OCI-LY7 (cell line): Measurements from ENCODE around the gene MACROD2. TPM values are rescaled to one million over a fixed set of nuclear protein-coding genes. Genes with fewer than 3 reads are reported as not detected.

Source experiments
- BruUV-seq: library from RNA; stranded (reverse); fragments of 400-500 nt; replicated peaks from 2 replicates; lab custom pipeline; 2021; lab: Mats Ljungman, UMichigan
- CTCF ChIA-PET: fragments of 300-600 bp; sonication (Branson Sonifier 250); formaldehyde crosslinking; loops from one replicate; lab custom pipeline; 2022; ENCODE audit warnings: antibody characterized with exemption; ENCODE audit not compliant: unreplicated experiment; lab: Charles Lee
- POLR2A ChIA-PET: fragments of 300-600 bp; sonication (Branson Sonifier 250); formaldehyde crosslinking; loops from one replicate; lab custom pipeline; 2022; ENCODE audit warnings: antibody characterized with exemption; lab: Charles Lee
- DNase-seq: peaks from one replicate; pipeline ENCODE4 v3.0.0-alpha.2; 2015; ENCODE audit warnings: low spot score
- H2AFZ ChIP-seq: fragments of 200-600 bp; sonication (generic), shearing (Covaris generic); 2 replicates; pipeline ENCODE4 v1.6.1; 2014; ENCODE audit warnings: mild to moderate bottlenecking, antibody characterized with exemption, low read length, moderate library complexity
- H3K27ac ChIP-seq: fragments of 200-600 bp; sonication (generic); 2 replicates; pipeline ENCODE4 v1.5.1; 2014; ENCODE audit warnings: mixed run types, low read depth, mild to moderate bottlenecking, moderate library complexity, low read length, inconsistent platforms; ENCODE audit not compliant: poor library complexity, severe bottlenecking
- H3K36me3 ChIP-seq: fragments of 200-600 bp; sonication (generic); 2 replicates; pipeline ENCODE4 v1.6.1; 2014; ENCODE audit warnings: mild to moderate bottlenecking, antibody characterized with exemption, low read length, moderate library complexity, mixed read lengths; ENCODE audit not compliant: insufficient read depth
- H3K4me1 ChIP-seq: fragments of 200-600 bp; sonication (generic); 2 replicates; pipeline ENCODE4 v1.5.1; 2014; ENCODE audit warnings: mild to moderate bottlenecking, low read length; ENCODE audit not compliant: insufficient read depth, poor library complexity, severe bottlenecking
- H3K4me2 ChIP-seq: fragments of 200-600 bp; sonication (generic); 2 replicates; pipeline ENCODE4 v1.6.1; 2014; ENCODE audit warnings: mild to moderate bottlenecking, low read length
- H3K4me3 ChIP-seq: fragments of 200-600 bp; sonication (generic); 2 replicates; pipeline ENCODE4 v1.5.1; 2014; ENCODE audit warnings: mild to moderate bottlenecking, low read depth, low read length; ENCODE audit not compliant: poor library complexity, severe bottlenecking
- H3K79me2 ChIP-seq: fragments of 200-600 bp; sonication (generic); 2 replicates; pipeline ENCODE4 v1.6.1; 2016; ENCODE audit warnings: low read depth, mild to moderate bottlenecking, low read length, moderate library complexity, mixed read lengths; ENCODE audit not compliant: insufficient read depth
- H3K9me2 ChIP-seq: fragments of 200-600 bp; sonication (generic); 2 replicates; pipeline ENCODE4 v1.6.1; 2016; ENCODE audit warnings: mild to moderate bottlenecking, low read length, mixed read lengths; ENCODE audit not compliant: insufficient read depth
- H3K9me3 ChIP-seq: fragments of 200-600 bp; sonication (generic); 2 replicates; pipeline ENCODE4 v1.6.1; 2014; ENCODE audit warnings: mild to moderate bottlenecking, mixed run types, low read length, mixed read lengths
- H4K20me1 ChIP-seq: fragments of 200-600 bp; sonication (generic); 2 replicates; pipeline ENCODE4 v1.6.1; 2014; ENCODE audit warnings: mild to moderate bottlenecking, antibody characterized with exemption, low read length, moderate library complexity, mixed read lengths; ENCODE audit not compliant: insufficient read depth
- EZH2phosphoT487 ChIP-seq: fragments of 200-600 bp; sonication (generic); IDR thresholded peaks from 2 replicates; pipeline ENCODE4 v1.6.1; 2018; ENCODE audit warnings: low read depth, borderline replicate concordance, mild to moderate bottlenecking, mixed run types, antibody characterized with exemption, low read length, moderate library complexity, mixed read lengths
- intact Hi-C: fragments of 100-400 bp; cut with micrococcal nuclease; formaldehyde crosslinking; loops from one replicate; pipeline ENCODE4 v1.10.0; 2022; ENCODE audit not compliant: unreplicated experiment
- total RNA-seq, 2 experiments: library from RNA; depleted of rRNA in 1 of 2; stranded (reverse); fragments of >200 nt in 1 of 2; shearing (Covaris generic) in 1 of 2; gene quantifications; 2 replicates each; pipeline ENCODE4 v1.2.3, GENCODE V29; 2014 to 2022
- TF ChIP-seq, protein P1 (sequence below): fragments of 200-600 bp; sonication (generic); conservative IDR thresholded peaks from 2 replicates; pipeline ENCODE4 v1.5.1; 2014; ENCODE audit warnings: mild to moderate bottlenecking, antibody characterized with exemption, low read length, moderate library complexity, mixed read lengths

The MACROD2 gene
- total RNA-seq, 2 experiments from 2014 or later, result 0.09 to 4.5 TPM

DNA sequence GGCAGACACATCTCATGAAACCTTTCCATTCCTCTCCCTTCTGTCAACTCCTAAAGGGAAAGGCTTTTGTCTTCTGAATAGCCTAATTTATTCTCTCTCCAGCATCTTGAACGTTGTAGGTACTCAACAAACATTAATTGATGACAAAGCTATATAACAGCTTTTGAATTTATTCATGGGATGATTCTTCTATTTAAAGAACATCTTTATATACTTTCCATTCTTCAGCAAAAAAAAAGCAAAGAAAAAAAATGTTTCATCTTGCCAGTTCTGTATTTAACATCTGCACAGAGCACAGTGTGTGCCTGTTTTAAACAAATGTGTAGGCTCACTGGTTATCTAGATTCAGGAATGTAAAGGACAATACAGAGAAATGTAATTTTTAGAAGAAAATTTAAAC, 1929.2 kb downstream of the MACROD2 start:
- BruUV-seq, result no TSS peak
- CTCF ChIA-PET, result no interaction called here
- H3K4me3 ChIP-seq, result no peak overlapping the region
- TF ChIP-seq, protein P1, sequence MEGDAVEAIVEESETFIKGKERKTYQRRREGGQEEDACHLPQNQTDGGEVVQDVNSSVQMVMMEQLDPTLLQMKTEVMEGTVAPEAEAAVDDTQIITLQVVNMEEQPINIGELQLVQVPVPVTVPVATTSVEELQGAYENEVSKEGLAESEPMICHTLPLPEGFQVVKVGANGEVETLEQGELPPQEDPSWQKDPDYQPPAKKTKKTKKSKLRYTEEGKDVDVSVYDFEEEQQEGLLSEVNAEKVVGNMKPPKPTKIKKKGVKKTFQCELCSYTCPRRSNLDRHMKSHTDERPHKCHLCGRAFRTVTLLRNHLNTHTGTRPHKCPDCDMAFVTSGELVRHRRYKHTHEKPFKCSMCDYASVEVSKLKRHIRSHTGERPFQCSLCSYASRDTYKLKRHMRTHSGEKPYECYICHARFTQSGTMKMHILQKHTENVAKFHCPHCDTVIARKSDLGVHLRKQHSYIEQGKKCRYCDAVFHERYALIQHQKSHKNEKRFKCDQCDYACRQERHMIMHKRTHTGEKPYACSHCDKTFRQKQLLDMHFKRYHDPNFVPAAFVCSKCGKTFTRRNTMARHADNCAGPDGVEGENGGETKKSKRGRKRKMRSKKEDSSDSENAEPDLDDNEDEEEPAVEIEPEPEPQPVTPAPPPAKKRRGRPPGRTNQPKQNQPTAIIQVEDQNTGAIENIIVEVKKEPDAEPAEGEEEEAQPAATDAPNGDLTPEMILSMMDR, result no peak
- no peak for TF ChIP-seq EZH2phosphoT487
- no peak for DNase-seq
- intact Hi-C loops, result no loop called here
- H3K27ac ChIP-seq, result no peak overlapping the region
- no peaks in the 10 kb centered on the region for H3K79me2 ChIP-seq
- no peaks in the 10 kb centered on the region for H4K20me1 ChIP-seq
- H3K4me2 ChIP-seq, result no peak overlapping the region
- H3K36me3 ChIP-seq, result no peaks in the 10 kb centered on the region
- POLR2A ChIA-PET, result no interaction called here
- no peaks in the 10 kb centered on the region for H3K9me2 ChIP-seq
- H3K4me1 ChIP-seq, result peaks cover 9% of the 10 kb centered on the region
- no peaks in the 10 kb centered on the region for H3K9me3 ChIP-seq
- H2AFZ ChIP-seq, result no peak overlapping the region

DNA sequence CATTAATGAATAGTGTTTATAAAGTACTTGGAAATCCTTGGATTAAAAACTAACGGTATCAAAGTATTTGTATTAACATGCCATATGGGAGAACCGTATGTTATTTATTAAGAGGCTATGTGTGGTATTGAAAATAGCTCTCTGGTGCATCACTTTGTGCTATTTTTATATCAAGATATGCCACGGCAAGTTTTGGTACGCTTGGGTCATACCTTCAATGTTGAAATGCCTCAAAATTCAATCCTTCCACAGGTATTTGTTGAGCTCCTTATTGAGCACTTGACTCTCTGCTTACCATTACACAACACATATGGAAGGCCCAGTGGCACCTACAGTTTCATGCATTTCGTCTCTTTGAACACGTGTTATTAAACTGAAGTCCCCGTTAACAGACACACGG, 1930.1 kb downstream of the MACROD2 start:
- Histone ChIP-seq H3K9me3 (no peaks in the 10 kb centered on the region), H2AFZ (no peak overlapping the region), H3K79me2 (no peaks in the 10 kb centered on the region), H3K4me3 (no peak overlapping the region), H3K9me2 (no peaks in the 10 kb centered on the region), H4K20me1 (no peaks in the 10 kb centered on the region), H3K36me3 (no peaks in the 10 kb centered on the region), H3K4me1 (peaks cover 9% of the 10 kb centered on the region), H3K4me2 (no peak overlapping the region), H3K27ac (no peak overlapping the region)
- intact Hi-C loops, result no loop called here
- ChIA-PET CTCF (no interaction called here), POLR2A (no interaction called here)
- no TSS peak for BruUV-seq
- no peak for DNase-seq
- TF ChIP-seq EZH2phosphoT487, result no peak
- TF ChIP-seq, protein P1, result no peak

DNA sequence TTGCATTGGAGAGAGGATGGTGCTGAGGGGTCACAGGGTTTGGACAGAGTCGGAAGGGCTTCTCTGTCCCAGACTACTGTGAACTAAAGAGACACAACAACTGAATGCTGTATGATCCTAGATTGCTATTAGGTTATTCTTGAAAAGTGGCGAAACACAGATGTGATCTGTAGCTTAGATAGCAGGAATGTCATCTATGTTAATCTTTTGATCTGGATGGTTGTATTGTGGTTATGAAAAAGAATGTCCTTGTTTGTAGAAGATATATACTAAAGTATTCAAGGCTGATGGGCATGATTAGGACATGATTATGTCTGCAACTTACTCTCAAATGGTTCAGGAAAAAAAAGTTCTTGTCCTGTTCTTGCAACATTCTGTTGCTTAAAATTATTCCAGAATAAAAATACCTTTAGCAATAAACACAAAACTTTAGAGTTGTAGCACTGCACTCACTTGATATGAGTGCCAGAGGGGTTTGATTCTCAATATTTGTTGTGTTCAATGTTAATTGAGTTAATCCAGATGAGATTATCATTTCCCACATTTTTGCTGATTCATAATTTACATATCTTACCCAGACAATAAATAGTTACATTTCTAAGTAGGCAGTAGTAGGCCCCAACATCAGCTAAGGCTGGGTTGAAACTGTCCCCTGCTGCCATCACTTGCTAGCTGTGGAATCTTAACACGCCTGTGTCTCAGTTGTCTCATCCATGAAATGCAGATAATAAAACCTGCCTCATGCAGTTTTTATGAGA, 1932.8 kb downstream of the MACROD2 start:
- CTCF ChIA-PET, result interaction anchor here (1.7 kb wide), 1 partner anchor 34 kb away, joined by 4 read pairs; no protein-coding TSS in a partner anchor
- TF ChIP-seq, protein P1, result no peak
- TF ChIP-seq EZH2phosphoT487, result no peak
- DNase-seq, result no peak
- Histone ChIP-seq H3K9me3 (no peaks in the 10 kb centered on the region), H2AFZ (no peak overlapping the region), H3K4me2 (no peak overlapping the region), H3K4me1 (peaks cover 3% of the 10 kb centered on the region), H3K36me3 (no peaks in the 10 kb centered on the region), H4K20me1 (no peaks in the 10 kb centered on the region), H3K27ac (no peak overlapping the region), H3K79me2 (no peaks in the 10 kb centered on the region), H3K9me2 (no peaks in the 10 kb centered on the region), H3K4me3 (no peak overlapping the region)
- intact Hi-C loops, result no loop called here
- no TSS peak for BruUV-seq
- POLR2A ChIA-PET, result interaction anchor here (0.6 to 2.3 kb wide), 6 partner anchors 11 to 169 kb away, joined by 3 to 12 read pairs (median 5); no protein-coding TSS in a partner anchor
